Type B pancreatic cell (in vitro differentiated cells): Measurements from ENCODE around the gene SPATA25. TPM values are rescaled to one million over a fixed set of nuclear protein-coding genes. Genes with fewer than 3 reads are reported as not detected.
"Not testable (repeated sequence)": the region's sequence is repeated elsewhere in the genome, so short reads cannot be mapped to it uniquely, and the experiment has no call there.

Source experiments
- DNase-seq: peaks from one replicate; pipeline ENCODE4 v3.0.0; 2021; ENCODE audit warnings: mixed read lengths; ENCODE audit not compliant: unreplicated experiment; ENCODE audit errors: extremely low spot score
- H3K27ac Mint-ChIP-seq: 2 replicates; pipeline ENCODE4 v1.8.0; 2021; ENCODE audit warnings: mild to moderate bottlenecking, mixed read lengths
- H3K27me3 Mint-ChIP-seq: 2 replicates; pipeline ENCODE4 v1.8.0; 2021; ENCODE audit warnings: mixed read lengths
- H3K36me3 Mint-ChIP-seq: 2 replicates; pipeline ENCODE4 v1.8.0; 2021; ENCODE audit warnings: mixed read lengths
- H3K4me1 Mint-ChIP-seq: one replicate; pipeline ENCODE4 v1.8.0; 2021; ENCODE audit warnings: mixed read lengths; ENCODE audit not compliant: unreplicated experiment
- H3K4me3 Mint-ChIP-seq: 2 replicates; pipeline ENCODE4 v1.8.0; 2021; ENCODE audit warnings: mild to moderate bottlenecking, mixed read lengths
- H3K9me3 Mint-ChIP-seq: 2 replicates; pipeline ENCODE4 v1.8.0; 2021; ENCODE audit warnings: mixed read lengths
- CTCF ChIP-seq: fragments of 200-600 bp; sonication (generic); conservative IDR thresholded peaks from 2 replicates; pipeline ENCODE4 v1.5.0; 2021; ENCODE audit warnings: antibody characterized with exemption, mild to moderate bottlenecking
- long read RNA-seq: library from polyadenylated mRNA; unstranded; transcript quantifications from one replicate; pipeline ENCODE4 v2.0.0, GENCODE V29; 2020
- total RNA-seq: library from RNA; stranded (reverse); gene quantifications from 2 replicates; pipeline ENCODE4 v1.2.1, GENCODE V29; 2021; ENCODE audit warnings: low replicate concordance

SPATA25 gene
- 2.6 and 4.2 TPM in 2 replicates for total RNA-seq
- long read RNA-seq = 0 reads

- H3K4me3 Mint-ChIP-seq = peak within 1 kb of the TSS; percentile 22
- no peak for DNase-seq
- no peak for TF ChIP-seq CTCF
- no peaks in the 10 kb centered on the region for H3K27me3 Mint-ChIP-seq
- H3K36me3 Mint-ChIP-seq = no peaks in the 10 kb centered on the region
- peaks cover 16% of the 10 kb centered on the region for H3K4me1 Mint-ChIP-seq
- H3K27ac Mint-ChIP-seq = no peak within 1 kb of the TSS
- no peaks in the 10 kb centered on the region for H3K9me3 Mint-ChIP-seq
Measured at GRCh38 chr20:45887346-45887715, at the start of gene SPATA25. Gene SPATA25, minus strand, starts transcription at chr20:45887622. Its CDS starts 32 bp downstream, at chr20:45887590.

GRCh38 chr20:45935416-45936046 lies 48.1 kb upstream of the SPATA25 start:
- Mint-ChIP-seq H3K27me3 (no peaks in the 10 kb centered on the region), H3K4me3 (peak overlapping the region; percentile 95), H3K9me3 (no peaks in the 10 kb centered on the region), H3K27ac (peak overlapping the region; percentile 90), H3K4me1 (peaks cover 8% of the 10 kb centered on the region), H3K36me3 (peaks cover 16% of the 10 kb centered on the region)
- DNase-seq = no peak
- no peak for TF ChIP-seq CTCF

GRCh38 chr20:45934586-45935415 lies 47.4 kb upstream of the SPATA25 start, which contains the start of gene PCIF1:
Gene PCIF1, plus strand, starts transcription at chr20:45934683. Its CDS starts 4,317 bp downstream, at chr20:45939000.
- no peaks in the 10 kb centered on the region for H3K27me3 Mint-ChIP-seq
- TF ChIP-seq CTCF = no peak
- H3K4me3 Mint-ChIP-seq = peak within 1 kb of the TSS; percentile 97
- H3K36me3 Mint-ChIP-seq = peaks cover 15% of the 10 kb centered on the region
- peaks cover 8% of the 10 kb centered on the region for H3K4me1 Mint-ChIP-seq
- H3K9me3 Mint-ChIP-seq = no peaks in the 10 kb centered on the region
- H3K27ac Mint-ChIP-seq = peak within 1 kb of the TSS; percentile 90
- DNase-seq = peak; percentile 99

GRCh38 chr20:45934046-45934585 lies 46.7 kb upstream of the SPATA25 start:
- H3K4me1 Mint-ChIP-seq = peaks cover 8% of the 10 kb centered on the region
- no peaks in the 10 kb centered on the region for H3K9me3 Mint-ChIP-seq
- TF ChIP-seq CTCF = no peak
- H3K36me3 Mint-ChIP-seq = peaks cover 10% of the 10 kb centered on the region
- DNase-seq = no peak
- H3K27me3 Mint-ChIP-seq = no peaks in the 10 kb centered on the region
- peak overlapping the region; percentile 97 for H3K4me3 Mint-ChIP-seq
- peak overlapping the region; percentile 90 for H3K27ac Mint-ChIP-seq

- Mint-ChIP-seq H3K9me3 (no peaks in the 10 kb centered on the region), H3K4me1 (peaks cover 8% of the 10 kb centered on the region), H3K36me3 (peaks cover 8% of the 10 kb centered on the region), H3K27me3 (no peaks in the 10 kb centered on the region), H3K4me3 (peak overlapping the region; percentile 97), H3K27ac (peak overlapping the region; percentile 90)
- no peak for DNase-seq
- TF ChIP-seq CTCF = peak; percentile 42
Measured at GRCh38 chr20:45933266-45934045, 46.0 kb upstream of the SPATA25 start.

GRCh38 chr20:45931680-45932079 lies 44.3 kb upstream of the SPATA25 start:
- H3K27me3 Mint-ChIP-seq, H3K36me3 Mint-ChIP-seq, H3K27ac Mint-ChIP-seq, H3K4me3 Mint-ChIP-seq, H3K9me3 Mint-ChIP-seq, H3K4me1 Mint-ChIP-seq, DNase-seq: not testable (repeated sequence)
